Germinal center (tissue), 1 donor: Measurements from ENCODE around the gene DENND1A.
"Not testable (repeated sequence)": the region's sequence is repeated elsewhere in the genome, so short reads cannot be mapped to it uniquely, and the experiment has no call there.

ENCODE experiments used
- DNase-seq: peaks from one replicate; pipeline ENCODE4 v3.0.0; 2012; ENCODE audit warnings: mixed read lengths, low spot score

The DENND1A gene

GRCh38 chr9:123654218-123654993, 275.5 kb downstream of the DENND1A start:
- DNase-seq = no peak

GRCh38 chr9:123652416-123652815, 277.5 kb downstream of the DENND1A start:
- no peak for DNase-seq

GRCh38 chr9:123651871-123652270, 278.1 kb downstream of the DENND1A start:
- DNase-seq = no peak

GRCh38 chr9:123651273-123651672, 278.7 kb downstream of the DENND1A start:
- no peak for DNase-seq

- no peak for DNase-seq
These were observed 280.0 kb downstream of the DENND1A start for GRCh38 chr9:123649909-123650308.

- DNase-seq = no peak
These were observed 282.8 kb downstream of the DENND1A start for GRCh38 chr9:123647145-123647544.

- DNase-seq = no peak
These were observed 284.2 kb downstream of the DENND1A start for GRCh38 chr9:123645762-123646161.

GRCh38 chr9:123645126-123645525, 284.8 kb downstream of the DENND1A start:
- DNase-seq = no peak

GRCh38 chr9:123643518-123643917, 286.4 kb downstream of the DENND1A start:
- DNase-seq = no peak

- DNase-seq = no peak
These were observed 287.3 kb downstream of the DENND1A start for GRCh38 chr9:123642291-123643278.

GRCh38 chr9:123640792-123641222, 289.1 kb downstream of the DENND1A start:
- no peak for DNase-seq

- DNase-seq = no peak
These were observed 290.2 kb downstream of the DENND1A start for GRCh38 chr9:123639743-123640142.

- no peak for DNase-seq
These were observed 291.8 kb downstream of the DENND1A start for GRCh38 chr9:123637945-123638634.

GRCh38 chr9:123637606-123637944, 292.4 kb downstream of the DENND1A start:
- DNase-seq = no peak

GRCh38 chr9:123636805-123637204, 293.1 kb downstream of the DENND1A start:
- not testable (repeated sequence) for DNase-seq

- DNase-seq = no peak
These were observed 298.1 kb downstream of the DENND1A start for GRCh38 chr9:123631862-123632261.

- DNase-seq = no peak
These were observed 299.7 kb downstream of the DENND1A start for GRCh38 chr9:123630233-123630632.

GRCh38 chr9:123629531-123629930, 300.4 kb downstream of the DENND1A start:
- no peak for DNase-seq

- DNase-seq = no peak
These were observed 307.1 kb downstream of the DENND1A start for GRCh38 chr9:123622711-123623241.

- no peak for DNase-seq
These were observed 309.7 kb downstream of the DENND1A start for GRCh38 chr9:123620239-123620638.

- DNase-seq = no peak
These were observed 311.8 kb downstream of the DENND1A start for GRCh38 chr9:123617952-123618678.
